Activated CD4-positive, alpha-beta T cell treated with anti-CD3 and anti-CD28 coated beads, Interleukin-2, amount 50 U/mL, for 48 hours (primary cell): ENCODE measurements around the gene IGFBP6.
A peak's percentile ranks its signal among the peaks of the same experiment; 100 is the strongest.
"Not testable (repeated sequence)": the region's sequence is repeated elsewhere in the genome, so short reads cannot be mapped to it uniquely, and the experiment has no call there.

ENCODE experiments used
- DNase-seq, 2 experiments: peaks; one replicate each; pipeline ENCODE4 v3.0.0-alpha.2; 2020

The IGFBP6 gene

GRCh38 chr12:53071591-53072551 lies 25.6 kb upstream of the IGFBP6 start:
- no peak for DNase-seq

GRCh38 chr12:53073881-53074280 lies 23.6 kb upstream of the IGFBP6 start:
- DNase-seq, result no peak

GRCh38 chr12:53074283-53074998 lies 23.0 kb upstream of the IGFBP6 start:
- DNase-seq, result no peak

DNA sequence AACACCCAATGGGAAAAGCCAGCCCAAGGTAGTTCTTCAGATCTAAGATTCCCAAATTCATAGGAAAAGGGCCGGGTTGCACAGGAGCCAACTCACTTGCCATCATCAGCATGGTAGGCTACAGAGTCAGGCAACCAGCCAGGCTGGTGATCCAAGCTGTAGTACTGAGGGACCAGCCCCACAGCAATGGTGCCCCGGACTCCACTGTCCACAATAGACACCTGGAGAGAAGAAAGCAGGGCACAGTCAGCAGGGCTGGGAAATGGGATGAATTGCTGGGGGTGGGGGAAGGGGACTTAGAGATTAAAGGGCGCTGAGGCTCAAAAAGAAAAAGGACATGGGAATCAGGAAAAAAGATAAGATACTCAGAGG lies 22.5 kb upstream of the IGFBP6 start:
- no peak for DNase-seq

GRCh38 chr12:53076461-53076860 lies 21.0 kb upstream of the IGFBP6 start:
- DNase-seq, result no peak

DNA sequence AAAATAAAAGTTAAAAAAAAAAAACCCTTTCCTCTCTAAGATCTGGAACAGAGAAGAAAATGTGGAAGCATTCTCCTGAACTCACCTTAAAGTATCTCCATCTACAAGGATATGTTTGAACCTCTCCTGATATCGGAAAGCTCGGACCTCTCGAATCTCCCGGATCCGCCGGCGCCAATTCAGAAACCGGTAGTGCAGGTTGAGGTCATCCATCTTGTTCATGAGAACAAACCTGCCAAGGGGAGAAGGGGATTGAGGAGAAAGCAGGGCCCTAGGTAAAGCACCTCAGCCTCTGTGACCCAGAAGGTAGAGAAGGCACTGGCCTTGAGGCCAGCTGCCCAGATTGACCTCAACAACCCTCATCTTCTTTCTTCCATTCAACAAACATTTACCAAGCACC lies 20.4 kb upstream of the IGFBP6 start:
- no peak for DNase-seq

DNA sequence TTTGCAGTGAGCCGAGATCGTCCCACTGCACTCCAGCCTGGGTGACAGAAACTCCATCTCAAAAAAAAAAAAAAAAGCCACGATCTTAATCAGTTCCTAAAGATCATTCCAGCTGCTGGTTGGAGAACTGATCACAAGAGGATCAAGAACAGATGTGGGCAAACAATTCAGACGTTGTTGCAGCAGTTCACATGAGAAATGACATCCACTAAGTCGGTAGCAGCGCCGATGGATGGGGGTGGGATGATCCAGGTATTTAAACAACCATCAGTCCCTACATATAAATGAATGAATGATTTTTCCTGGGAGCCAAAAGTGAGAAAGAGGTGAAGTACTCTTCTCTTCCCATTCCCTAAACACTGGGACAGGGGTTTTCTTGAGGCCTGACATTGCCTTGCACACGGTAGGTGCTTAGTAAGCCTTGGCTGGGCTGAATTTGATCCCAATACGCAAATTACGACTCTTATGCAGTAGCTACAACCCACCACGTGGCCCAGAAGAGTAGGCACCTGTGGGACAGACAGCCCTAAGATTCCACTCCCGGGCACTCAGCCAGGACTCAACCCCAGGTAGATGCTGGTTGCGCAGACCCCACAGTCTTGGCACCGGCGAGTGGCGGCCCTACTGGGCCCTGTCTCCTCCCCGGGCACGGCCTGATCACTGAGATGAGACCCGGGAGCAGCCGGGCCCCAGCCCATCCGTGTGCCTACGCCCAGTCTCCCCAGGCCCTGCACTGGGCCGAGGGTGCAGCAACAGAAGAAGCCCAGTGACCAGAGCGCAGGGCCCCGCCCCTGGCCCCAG lies 18.8 kb upstream of the IGFBP6 start:
- no peak for DNase-seq

DNA sequence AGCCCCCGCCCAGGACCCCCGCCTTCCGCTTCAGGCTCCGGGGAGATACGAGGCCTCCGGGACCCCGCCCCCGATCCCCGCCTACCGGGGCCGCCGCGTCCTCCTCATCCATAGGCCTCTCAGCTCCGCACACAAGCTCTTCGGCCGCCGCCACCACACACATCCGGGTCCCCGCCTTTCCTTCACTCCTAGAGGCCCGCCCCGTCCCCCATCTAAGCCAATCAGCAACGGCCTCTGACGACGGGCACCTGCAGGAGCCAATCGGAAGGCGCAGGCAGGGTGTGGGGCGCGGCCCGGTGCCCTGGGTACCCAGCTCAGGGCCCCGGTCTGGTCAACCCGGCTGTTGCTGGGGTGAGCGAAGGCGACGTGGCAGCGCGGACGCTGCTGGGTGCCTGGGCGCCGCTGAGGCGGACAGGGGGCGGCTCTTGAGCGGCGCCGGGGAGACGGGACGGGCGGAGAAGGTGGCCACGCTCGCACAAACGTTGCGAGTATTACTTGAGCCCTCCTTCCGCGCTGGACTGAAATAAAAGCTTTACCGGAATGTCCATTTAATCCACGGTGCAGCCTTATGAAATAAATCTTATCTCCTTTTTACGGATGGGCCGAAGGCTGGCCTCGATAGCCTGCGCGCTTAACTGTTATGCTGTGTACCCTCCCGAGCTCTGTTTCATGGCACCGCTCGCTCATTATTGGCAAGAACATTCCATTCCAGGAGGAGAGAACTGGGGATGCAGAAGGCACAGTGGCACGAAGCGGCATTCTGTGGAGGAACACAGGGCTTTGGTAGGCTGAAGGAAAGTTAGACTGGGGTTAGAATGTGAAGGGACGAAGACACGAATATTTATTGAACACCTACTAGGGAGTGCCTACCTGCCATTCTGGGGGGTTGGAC lies 18.0 kb upstream of the IGFBP6 start, which contains the start of gene SPRYD3:
Gene SPRYD3, minus strand, starts transcription at position 165 of the 892 bp plus-strand sequence. Its CDS starts 57 bp downstream, at position 108.
- peak; percentile 97 for DNase-seq

- DNase-seq, result no peak
Measured at GRCh38 chr12:53082637-53083175, 14.8 kb upstream of the IGFBP6 start.

- no peak for DNase-seq
Measured at GRCh38 chr12:53086361-53086760, 11.1 kb upstream of the IGFBP6 start.

DNA sequence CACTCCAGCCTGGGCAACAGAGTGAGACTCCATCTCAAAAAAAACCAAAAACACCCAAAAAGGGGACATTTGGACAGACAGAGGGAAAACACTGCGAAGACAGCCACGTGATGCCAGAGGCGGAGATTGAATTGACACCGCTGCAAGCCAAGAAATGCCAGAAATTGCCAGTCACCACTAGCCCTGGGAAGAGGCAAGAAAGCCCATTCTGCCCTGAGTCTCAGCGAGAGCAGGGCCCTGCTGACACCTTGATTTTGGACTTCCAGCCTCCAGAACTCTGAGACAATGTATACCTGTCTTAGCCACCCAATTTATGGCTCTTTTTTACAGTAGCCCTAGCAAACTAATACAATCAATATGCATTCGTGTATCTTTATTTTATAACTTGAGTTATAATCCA lies 7.4 kb upstream of the IGFBP6 start:
- no peak for DNase-seq

GRCh38 chr12:53090554-53090953 lies 6.9 kb upstream of the IGFBP6 start:
- DNase-seq, result no peak

DNA sequence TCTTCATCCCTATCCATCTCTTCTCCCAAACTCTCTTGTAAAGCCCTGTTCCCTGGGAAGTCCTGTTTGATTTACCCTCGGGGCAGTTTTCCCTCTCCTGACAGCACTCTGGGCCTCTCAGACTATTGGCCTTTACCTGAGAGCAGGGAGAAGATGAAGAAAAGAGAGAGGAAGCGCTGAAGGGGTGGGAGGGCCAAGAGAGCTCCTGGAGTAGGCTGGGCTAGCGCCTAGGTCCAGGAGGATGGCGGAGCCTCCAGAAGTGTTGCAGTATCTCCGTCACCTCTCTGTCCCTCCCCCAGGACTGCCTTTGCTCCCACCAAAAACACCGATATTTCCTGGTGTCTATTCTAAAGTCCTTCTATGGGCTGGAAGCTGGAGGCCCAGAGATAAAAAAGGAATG lies 5.7 kb upstream of the IGFBP6 start:
- no peak for DNase-seq

- no peak for DNase-seq
Measured at GRCh38 chr12:53093777-53094393, 3.6 kb upstream of the IGFBP6 start.

GRCh38 chr12:53094394-53094787 lies 3.1 kb upstream of the IGFBP6 start:
- DNase-seq, result no peak

DNA sequence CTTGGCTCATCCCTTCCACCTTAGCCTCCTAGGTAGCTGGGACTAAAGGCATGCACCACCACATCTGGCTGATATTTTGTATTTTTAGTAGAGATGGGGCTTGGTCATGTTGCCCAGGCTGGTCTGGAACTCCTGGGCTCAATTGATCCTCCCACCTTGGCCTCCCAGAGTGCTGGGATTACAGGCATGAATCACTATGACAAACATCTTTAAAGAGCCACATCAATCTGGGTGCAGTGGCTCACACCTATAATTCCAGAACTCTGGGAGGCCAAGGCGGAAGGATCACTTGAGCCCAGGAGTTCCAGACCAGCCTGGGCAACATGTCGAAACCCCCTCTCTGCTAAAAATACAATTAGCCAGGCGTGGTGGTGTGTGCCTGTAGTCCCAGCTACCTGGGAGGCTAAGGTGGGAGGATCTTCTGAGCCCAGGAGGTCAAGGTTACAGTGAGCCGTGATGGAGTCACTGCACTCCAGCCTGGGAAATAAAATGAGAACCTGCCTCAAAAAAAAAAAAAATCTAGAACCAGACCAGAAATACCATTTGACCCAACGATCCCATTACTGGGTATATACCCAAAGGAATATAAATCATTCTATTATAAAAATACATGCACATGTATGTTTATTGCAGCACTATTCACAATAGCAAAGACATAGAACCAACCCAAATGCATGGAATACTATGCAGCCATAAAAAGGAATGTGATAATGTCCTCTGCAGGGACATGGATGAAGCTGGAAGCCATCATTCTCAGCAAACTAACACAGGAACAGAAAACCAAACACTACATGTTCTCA lies 2.5 kb upstream of the IGFBP6 start:
- not testable (repeated sequence) for DNase-seq

DNA sequence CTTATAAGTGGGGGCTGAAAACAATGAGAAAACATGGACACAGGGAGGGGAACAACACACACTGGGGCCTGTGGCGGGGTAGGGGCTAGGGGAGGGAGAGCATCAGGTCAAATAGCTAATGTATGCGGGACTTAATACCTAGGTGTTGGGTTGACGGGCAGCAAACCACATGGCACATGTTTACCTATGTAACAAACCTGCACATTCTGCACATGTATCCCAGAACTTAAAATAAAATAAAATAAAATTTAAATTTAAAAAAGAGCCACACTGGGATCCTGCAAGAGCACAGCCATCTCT lies 1.9 kb upstream of the IGFBP6 start:
- DNase-seq, result not testable (repeated sequence)

DNA sequence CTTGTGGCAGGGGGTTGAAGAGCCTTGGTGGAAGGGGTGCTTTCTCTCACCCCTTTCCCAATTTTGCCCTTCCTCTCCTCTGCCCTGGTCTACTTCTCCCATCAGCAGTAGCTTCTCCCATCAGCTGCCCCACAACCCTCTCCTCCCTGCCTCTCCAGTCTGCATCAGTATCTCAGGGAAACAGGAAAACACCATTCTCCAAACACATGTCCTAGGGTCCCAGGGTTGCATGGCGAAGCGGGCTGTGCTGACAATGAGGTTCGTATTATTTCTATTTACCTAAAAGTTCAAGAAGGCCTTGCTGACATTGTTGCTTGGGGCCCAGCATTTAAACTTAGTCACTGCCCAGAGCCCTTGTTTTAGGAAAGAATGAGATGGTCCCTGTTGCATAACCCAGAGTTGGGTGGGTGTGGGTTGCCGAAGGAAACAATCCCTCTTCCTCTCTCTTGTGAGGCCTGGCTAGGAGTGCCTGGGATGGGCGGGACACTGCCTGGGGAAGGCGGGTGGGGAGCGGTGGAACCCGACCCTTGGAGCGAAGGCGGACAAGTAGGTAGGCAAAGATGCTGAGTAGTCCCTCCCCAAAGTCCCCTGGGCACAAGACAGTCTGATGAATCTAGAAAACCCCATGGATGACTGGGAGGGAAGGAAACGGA lies 1.3 kb upstream of the IGFBP6 start:
- DNase-seq, result no peak

- no peak for DNase-seq
Measured at GRCh38 chr12:53096759-53097158, 708 bp upstream of the IGFBP6 start.

GRCh38 chr12:53097207-53097563 lies 282 bp upstream of the IGFBP6 start:
- no peak for DNase-seq
